ENCODE measurements around the gene SRGAP3. TPM values are rescaled to one million over a fixed set of nuclear protein-coding genes. Genes with fewer than 3 reads are reported as not detected.

SRGAP3 gene
- total RNA-seq, 1 donor from 2014 or later = 0.99 TPM

DNA sequence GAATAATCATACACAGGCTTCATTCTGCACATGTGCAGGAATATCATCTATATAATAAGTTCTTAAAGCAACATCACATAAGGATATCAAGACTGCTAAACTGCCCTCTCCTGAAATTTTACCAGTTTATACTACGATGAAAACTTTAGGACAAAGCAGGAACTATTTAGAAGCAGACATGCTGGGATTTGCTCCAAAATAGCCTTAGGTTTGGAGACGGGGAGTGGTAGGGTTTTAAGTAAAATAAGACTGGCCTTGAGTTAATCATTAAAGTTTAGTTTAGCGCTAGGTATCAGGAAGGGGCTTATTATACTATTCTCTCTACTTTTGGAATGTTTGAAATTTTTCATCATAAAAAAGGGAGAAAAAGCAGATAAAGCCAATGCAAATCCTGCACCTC lies 115.8 kb downstream of the SRGAP3 start:
- no peaks in the 10 kb centered on the region for H3K27me3 Mint-ChIP-seq (ENCODE audit: low read depth)
- no peaks in the 10 kb centered on the region for H3K9me3 Mint-ChIP-seq (ENCODE audit: low read depth)
- TF ChIP-seq, protein P1, sequence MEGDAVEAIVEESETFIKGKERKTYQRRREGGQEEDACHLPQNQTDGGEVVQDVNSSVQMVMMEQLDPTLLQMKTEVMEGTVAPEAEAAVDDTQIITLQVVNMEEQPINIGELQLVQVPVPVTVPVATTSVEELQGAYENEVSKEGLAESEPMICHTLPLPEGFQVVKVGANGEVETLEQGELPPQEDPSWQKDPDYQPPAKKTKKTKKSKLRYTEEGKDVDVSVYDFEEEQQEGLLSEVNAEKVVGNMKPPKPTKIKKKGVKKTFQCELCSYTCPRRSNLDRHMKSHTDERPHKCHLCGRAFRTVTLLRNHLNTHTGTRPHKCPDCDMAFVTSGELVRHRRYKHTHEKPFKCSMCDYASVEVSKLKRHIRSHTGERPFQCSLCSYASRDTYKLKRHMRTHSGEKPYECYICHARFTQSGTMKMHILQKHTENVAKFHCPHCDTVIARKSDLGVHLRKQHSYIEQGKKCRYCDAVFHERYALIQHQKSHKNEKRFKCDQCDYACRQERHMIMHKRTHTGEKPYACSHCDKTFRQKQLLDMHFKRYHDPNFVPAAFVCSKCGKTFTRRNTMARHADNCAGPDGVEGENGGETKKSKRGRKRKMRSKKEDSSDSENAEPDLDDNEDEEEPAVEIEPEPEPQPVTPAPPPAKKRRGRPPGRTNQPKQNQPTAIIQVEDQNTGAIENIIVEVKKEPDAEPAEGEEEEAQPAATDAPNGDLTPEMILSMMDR (IDR thresholded peaks at IDR 0.05) = no peak
- H3K36me3 Mint-ChIP-seq (ENCODE audit: low read depth) = no peaks in the 10 kb centered on the region
- H3K4me3 Mint-ChIP-seq (ENCODE audit: unreplicated experiment) = no peak overlapping the region
- peak overlapping the region; percentile 4 for H3K27ac Mint-ChIP-seq (ENCODE audit: unreplicated experiment)
- peaks cover 31% of the 10 kb centered on the region for H3K4me1 Mint-ChIP-seq (ENCODE audit: low read depth)
- no peak for DNase-seq (ENCODE audit: low spot score)

DNA sequence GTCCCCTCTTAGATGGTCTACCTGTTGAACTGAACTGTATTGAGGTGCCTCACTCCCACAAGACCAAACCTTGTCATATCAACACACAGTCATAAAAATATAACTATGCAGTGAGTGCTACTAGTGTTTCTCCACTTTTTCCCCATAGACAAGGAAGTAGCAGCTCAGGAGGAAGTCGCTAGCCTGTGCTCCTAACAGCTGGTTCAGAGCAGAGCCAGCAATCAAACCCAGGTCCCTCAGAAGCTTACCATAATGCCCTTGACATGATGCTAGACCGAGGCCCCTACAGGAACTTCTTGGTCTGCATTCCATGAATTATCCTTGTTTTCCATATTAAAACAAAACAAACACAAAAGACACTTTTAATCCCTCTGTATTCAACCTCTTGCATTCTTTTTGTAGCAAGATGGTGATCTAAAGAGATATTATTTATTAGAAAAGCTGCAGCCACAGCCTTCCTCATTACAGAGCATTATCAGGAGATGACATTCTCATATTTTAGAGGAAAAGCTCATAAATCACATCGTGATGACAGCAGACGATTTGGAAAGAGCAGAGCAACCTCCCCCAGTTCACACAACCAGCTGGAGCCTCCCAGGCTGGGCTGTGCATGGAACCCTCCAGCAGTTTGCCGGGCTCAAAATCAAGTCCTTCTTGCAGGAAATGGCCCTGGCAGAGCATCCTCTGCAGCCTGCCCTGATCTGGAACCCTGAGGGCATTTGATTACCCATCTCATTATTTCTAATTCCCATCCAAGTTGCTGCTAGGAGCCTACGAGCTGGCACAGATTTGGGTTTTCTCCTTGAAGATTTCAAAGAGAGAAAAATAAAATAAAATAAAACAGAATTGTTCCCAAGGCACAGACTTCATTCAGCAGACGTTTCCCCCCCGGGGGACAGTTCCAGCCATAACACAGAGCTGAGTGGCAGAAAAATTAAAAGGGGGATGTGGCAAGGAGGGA lies 118.8 kb downstream of the SRGAP3 start:
- H3K36me3 Mint-ChIP-seq (ENCODE audit: low read depth) = no peaks in the 10 kb centered on the region
- no peak for DNase-seq (ENCODE audit: low spot score)
- H3K9me3 Mint-ChIP-seq (ENCODE audit: low read depth) = no peaks in the 10 kb centered on the region
- H3K4me1 Mint-ChIP-seq (ENCODE audit: low read depth) = peaks cover 28% of the 10 kb centered on the region
- no peak overlapping the region for H3K4me3 Mint-ChIP-seq (ENCODE audit: unreplicated experiment)
- no peak overlapping the region for H3K27ac Mint-ChIP-seq (ENCODE audit: unreplicated experiment)
- H3K27me3 Mint-ChIP-seq (ENCODE audit: low read depth) = no peaks in the 10 kb centered on the region
- TF ChIP-seq, protein P1 (IDR thresholded peaks at IDR 0.05) = no peak

DNA sequence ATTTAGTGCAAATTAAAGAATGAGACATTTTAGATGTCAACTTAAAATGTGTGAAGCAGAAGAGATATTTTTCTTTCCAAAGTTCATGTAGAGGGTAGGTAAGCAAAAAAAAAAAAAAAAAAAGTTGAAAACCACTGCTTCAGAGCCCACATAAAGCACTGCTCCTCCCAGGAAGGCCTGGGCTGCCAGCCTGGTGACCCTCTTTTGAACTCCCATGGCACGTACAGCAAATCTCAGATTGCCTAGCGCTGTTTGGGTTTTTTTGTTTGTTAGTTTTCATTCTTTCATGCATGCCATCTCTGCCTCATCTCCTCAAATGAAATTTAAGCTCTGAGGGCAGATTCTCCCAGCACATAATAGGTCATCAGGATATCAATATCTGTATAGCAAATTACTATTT lies 120.1 kb downstream of the SRGAP3 start:
- Mint-ChIP-seq H3K4me1 (ENCODE audit: low read depth) (peaks cover 27% of the 10 kb centered on the region), H3K36me3 (ENCODE audit: low read depth) (no peaks in the 10 kb centered on the region), H3K4me3 (ENCODE audit: unreplicated experiment) (no peak overlapping the region), H3K9me3 (ENCODE audit: low read depth) (no peaks in the 10 kb centered on the region), H3K27me3 (ENCODE audit: low read depth) (peaks cover 3% of the 10 kb centered on the region), H3K27ac (ENCODE audit: unreplicated experiment) (no peak overlapping the region)
- DNase-seq (ENCODE audit: low spot score) = no peak
- TF ChIP-seq, protein P1 (IDR thresholded peaks at IDR 0.05) = no peak

DNA sequence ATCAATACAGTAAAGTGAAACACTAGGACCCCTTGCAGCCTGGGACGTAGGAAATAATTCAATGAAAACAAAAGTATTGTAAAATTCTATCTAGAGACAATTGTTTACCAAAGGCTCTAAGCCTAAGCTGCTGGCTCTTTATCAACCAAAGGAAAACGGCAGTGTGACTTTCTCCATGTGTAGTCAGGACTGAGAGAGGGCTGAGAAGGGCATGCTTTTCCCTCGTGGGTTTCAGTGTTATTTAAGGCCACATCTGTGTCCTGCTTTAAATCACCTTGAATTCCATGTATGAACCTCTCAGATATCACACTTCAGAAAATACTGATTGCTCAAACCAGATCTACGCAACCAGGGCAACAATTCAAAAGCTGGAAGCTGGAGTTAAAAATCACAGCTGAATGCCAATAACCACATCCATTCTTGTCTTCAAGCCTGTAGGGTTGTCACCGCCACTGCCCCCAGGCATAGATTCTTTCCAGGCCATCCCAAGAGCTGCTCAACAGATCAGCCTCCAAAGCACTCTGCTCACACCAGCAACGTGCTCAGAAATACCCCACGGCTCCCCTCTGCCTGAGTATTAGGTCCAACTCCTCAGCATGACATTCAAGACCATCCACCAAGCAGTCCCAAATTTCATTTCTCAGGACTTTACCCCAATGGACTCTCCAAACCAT lies 124.0 kb downstream of the SRGAP3 start:
- no peaks in the 10 kb centered on the region for H3K36me3 Mint-ChIP-seq (ENCODE audit: low read depth)
- TF ChIP-seq, protein P1 (IDR thresholded peaks at IDR 0.05) = no peak
- no peak overlapping the region for H3K27ac Mint-ChIP-seq (ENCODE audit: unreplicated experiment)
- no peak overlapping the region for H3K4me3 Mint-ChIP-seq (ENCODE audit: unreplicated experiment)
- peaks cover 10% of the 10 kb centered on the region for H3K4me1 Mint-ChIP-seq (ENCODE audit: low read depth)
- no peak for DNase-seq (ENCODE audit: low spot score)
- no peaks in the 10 kb centered on the region for H3K9me3 Mint-ChIP-seq (ENCODE audit: low read depth)
- H3K27me3 Mint-ChIP-seq (ENCODE audit: low read depth) = peaks cover 5% of the 10 kb centered on the region

DNA sequence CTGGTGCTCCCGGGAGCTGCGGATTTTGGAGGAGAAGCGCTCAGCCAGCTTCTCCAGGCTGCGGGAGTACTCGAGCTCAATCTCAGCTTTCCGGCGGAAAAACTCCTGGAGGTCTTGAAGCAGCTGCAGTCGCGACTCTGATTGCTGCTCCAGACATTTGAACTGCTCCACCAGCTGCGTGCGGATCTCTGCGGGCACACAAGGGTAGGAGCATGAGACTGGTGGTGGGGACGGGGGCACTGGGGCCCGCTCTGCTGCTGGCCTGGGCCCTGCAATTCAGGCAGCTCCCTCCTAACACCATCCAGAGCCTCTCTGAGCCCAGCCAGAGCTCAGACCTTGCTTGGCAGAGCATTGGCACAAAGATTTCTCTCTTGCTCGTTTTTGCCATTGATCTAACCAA lies 124.7 kb downstream of the SRGAP3 start:
- Mint-ChIP-seq H3K27ac (ENCODE audit: unreplicated experiment) (no peak overlapping the region), H3K36me3 (ENCODE audit: low read depth) (no peaks in the 10 kb centered on the region), H3K4me3 (ENCODE audit: unreplicated experiment) (no peak overlapping the region), H3K4me1 (ENCODE audit: low read depth) (peaks cover 5% of the 10 kb centered on the region), H3K27me3 (ENCODE audit: low read depth) (peaks cover 5% of the 10 kb centered on the region), H3K9me3 (ENCODE audit: low read depth) (no peaks in the 10 kb centered on the region)
- TF ChIP-seq, protein P1 (IDR thresholded peaks at IDR 0.05) = no peak
- no peak for DNase-seq (ENCODE audit: low spot score)
